Prostate gland (tissue), 2 donors: ENCODE measurements around the gene LAMA1. TPM values are rescaled to one million over a fixed set of nuclear protein-coding genes. Genes with fewer than 3 reads are reported as not detected.
A peak's percentile ranks its signal among the peaks of the same experiment; 100 is the strongest.

ENCODE experiments used
- DNase-seq: peaks from one replicate; pipeline ENCODE4 v3.0.0-alpha.2; 2019; ENCODE audit warnings: low spot score
- H3K27ac ChIP-seq, 2 donors: fragments of 200-600 bp; sonication (generic); 2 replicates each; pipeline ENCODE4 v1.5.1; 2017 to 2019
- H3K27me3 ChIP-seq: fragments of 200-600 bp; sonication (generic); replicated peaks from 2 replicates; pipeline ENCODE4 v1.5.1; 2019; ENCODE audit not compliant: insufficient read depth
- H3K36me3 ChIP-seq, 2 donors: fragments of 200-600 bp; sonication (generic); 1 replicate in 1 of 2; 2 replicates in 1 of 2; pipeline versions ENCODE4 v1.5.1 to v1.8.1; 2017 to 2019
- H3K4me1 ChIP-seq: fragments of 200-600 bp; sonication (generic); replicated peaks from 2 replicates; pipeline ENCODE4 v1.5.1; 2019
- H3K4me3 ChIP-seq, 2 donors: fragments of 200-600 bp; sonication (generic); 2 replicates each; pipeline ENCODE4 v1.5.1; 2017 to 2019
- H3K9me3 ChIP-seq: fragments of 200-600 bp; sonication (generic); 2 replicates; pipeline ENCODE4 v1.5.1; 2017
- CTCF ChIP-seq, 4 experiments: fragments of 200-600 bp in 2 of 4; fragments of 450-650 bp in 2 of 4; sonication (generic) in 2 of 4; IDR thresholded peaks; 1 replicate in 3 of 4; 2 replicates in 1 of 4; pipeline ENCODE4 v1.5.1; 2016 to 2019; ENCODE audit warnings: antibody characterized with exemption in 4 of 4, mild to moderate bottlenecking in 2 of 4, moderate library complexity in 2 of 4
- POLR2A ChIP-seq: fragments of 450-650 bp; IDR thresholded peaks from one replicate; pipeline ENCODE4 v1.6.1; 2016; ENCODE audit warnings: antibody characterized with exemption, mild to moderate bottlenecking
- POLR2AphosphoS5 ChIP-seq: sonication (generic); formaldehyde crosslinking; IDR thresholded peaks from one replicate; pipeline ENCODE4 v1.6.1; 2017; ENCODE audit warnings: antibody characterized with exemption
- WGBS: methylation state at CpG from one replicate; pipeline ENCODE4 v1.1.5; 2018; 5-methylcytosine and 5-hydroxymethylcytosine counted together
- intact Hi-C: fragments of 100-400 bp; cut with DNase I; formaldehyde crosslinking; loops from one replicate; pipeline ENCODE4 v1.14.2; 2022
- total RNA-seq, 2 donors: library from RNA; depleted of rRNA; stranded (reverse); fragments of >200 nt; gene quantifications; one replicate each; pipeline ENCODE4 v1.1.0, GENCODE V29; 2016

Gene LAMA1
- total RNA-seq, 2 donors from 2014 or later, result 1.8 to 59.6 TPM

GRCh38 chr18:7011142-7011541, 106.5 kb downstream of the LAMA1 start:
- 76% methylated on average over 19 of the region's 19 CpGs for WGBS
- intact Hi-C loops, result no loop called here

GRCh38 chr18:7004009-7004408, 113.6 kb downstream of the LAMA1 start:
- Histone ChIP-seq H3K4me1 (peaks cover 2% of the 10 kb centered on the region), H3K9me3 (no peaks in the 10 kb centered on the region), H3K27me3 (no peaks in the 10 kb centered on the region), H3K27ac (peak overlapping the region; percentile 72 to 80), H3K36me3 (no peaks in the 10 kb centered on the region), H3K4me3 (no peak overlapping the region)
- DNase-seq, result no peak
- TF ChIP-seq CTCF (IDR thresholded peaks at IDR 0.05) (no peak), POLR2A (no peak), POLR2AphosphoS5 (no peak)
- 73% methylated on average over 6 of the region's 6 CpGs for WGBS
- intact Hi-C loops, result loop anchor here (5.0 kb wide), 1 partner anchor 82 kb away; no protein-coding TSS in a partner anchor

More at GRCh38 chr18:7011142-7011541, 106.5 kb downstream of the LAMA1 start:
- Histone ChIP-seq H3K4me1 (no peaks in the 10 kb centered on the region), H3K4me3 (no peak overlapping the region), H3K27ac (no peak overlapping the region), H3K36me3 (no peaks in the 10 kb centered on the region), H3K27me3 (no peaks in the 10 kb centered on the region), H3K9me3 (no peaks in the 10 kb centered on the region)
- no peak for DNase-seq
- TF ChIP-seq CTCF (IDR thresholded peaks at IDR 0.05), result no peak
- no peak for TF ChIP-seq POLR2AphosphoS5
- TF ChIP-seq POLR2A, result no peak

GRCh38 chr18:7002107-7002506, 115.5 kb downstream of the LAMA1 start:
- no peaks in the 10 kb centered on the region for H3K9me3 ChIP-seq
- H3K4me1 ChIP-seq, result peaks cover 2% of the 10 kb centered on the region
- intact Hi-C loops, result loop anchor here (5.0 kb wide), 1 partner anchor 80 kb away; no protein-coding TSS in a partner anchor
- TF ChIP-seq POLR2AphosphoS5 (no peak), CTCF (IDR thresholded peaks at IDR 0.05) (no peak), POLR2A (no peak)
- no peak overlapping the region for H3K27ac ChIP-seq
- no peaks in the 10 kb centered on the region for H3K27me3 ChIP-seq
- no peaks in the 10 kb centered on the region for H3K36me3 ChIP-seq
- 70% methylated on average over 3 of the region's 3 CpGs for WGBS
- no peak for DNase-seq
- H3K4me3 ChIP-seq, result no peak overlapping the region

- Histone ChIP-seq H3K36me3 (no peaks in the 10 kb centered on the region), H3K4me1 (peaks cover 2% of the 10 kb centered on the region), H3K9me3 (no peaks in the 10 kb centered on the region), H3K27ac (peak overlapping the region; percentile 34 to 47), H3K27me3 (no peaks in the 10 kb centered on the region), H3K4me3 (no peak overlapping the region)
- 19% methylated on average over 9 of the region's 9 CpGs for WGBS
- peak; percentile 37 for DNase-seq
- intact Hi-C loops, result loop anchor here (5.0 kb wide), 1 partner anchor 78 kb away; no protein-coding TSS in a partner anchor
- TF ChIP-seq POLR2AphosphoS5, result peak; percentile 44
- TF ChIP-seq POLR2A, result no peak
- peak; percentile 10 to 69 (median 58) for TF ChIP-seq CTCF (IDR thresholded peaks at IDR 0.05)
Measured at GRCh38 chr18:7000484-7001096, 117.0 kb downstream of the LAMA1 start.

GRCh38 chr18:6997808-6998207, 119.8 kb downstream of the LAMA1 start:
- WGBS, result 89% methylated on average over 8 of the region's 8 CpGs
- Histone ChIP-seq H3K9me3 (no peaks in the 10 kb centered on the region), H3K27me3 (no peaks in the 10 kb centered on the region), H3K27ac (no peak overlapping the region), H3K4me3 (no peak overlapping the region), H3K36me3 (no peaks in the 10 kb centered on the region), H3K4me1 (peaks cover 9% of the 10 kb centered on the region)
- no peak for DNase-seq
- TF ChIP-seq CTCF (IDR thresholded peaks at IDR 0.05) (no peak), POLR2A (no peak), POLR2AphosphoS5 (no peak)
- intact Hi-C loops, result no loop called here
